ENCODE data around the gene STRA8.
"Not testable (repeated sequence)": the region's sequence is repeated elsewhere in the genome, so short reads cannot be mapped to it uniquely, and the experiment has no call there.

The STRA8 gene

GRCh38 chr7:135232087-135232486 is 1.6 kb upstream of the STRA8 start:
- Histone ChIP-seq H3K9me3 (no peaks in the 10 kb centered on the region), H3K4me3 (no peak overlapping the region), H3K4me1 (no peaks in the 10 kb centered on the region), H3K27me3 (no peaks in the 10 kb centered on the region), H3K36me3 (no peaks in the 10 kb centered on the region), H3K27ac (no peak overlapping the region)
- no peak for DNase-seq
- intact Hi-C loops (cut with DNase I; ENCODE audit: low total_unique reads), result no loop called here
- no peak for TF ChIP-seq CTCF (IDR thresholded peaks at IDR 0.05)

- Histone ChIP-seq H3K9me3 (no peaks in the 10 kb centered on the region), H3K27ac (no peak overlapping the region), H3K4me1 (no peaks in the 10 kb centered on the region), H3K4me3 (no peak overlapping the region), H3K27me3 (no peaks in the 10 kb centered on the region), H3K36me3 (no peaks in the 10 kb centered on the region)
- intact Hi-C loops (cut with DNase I; ENCODE audit: low total_unique reads), result no loop called here
- no peak for DNase-seq
- TF ChIP-seq CTCF (IDR thresholded peaks at IDR 0.05), result no peak
Observed at GRCh38 chr7:135232720-135233119, 918 bp upstream of the STRA8 start.

- H3K4me3 ChIP-seq; H3K27ac ChIP-seq; H3K27me3 ChIP-seq; H3K9me3 ChIP-seq; H3K4me1 ChIP-seq; H3K36me3 ChIP-seq; DNase-seq; intact Hi-C loops (cut with DNase I; ENCODE audit: low total_unique reads): not testable (repeated sequence)
Observed at GRCh38 chr7:135234095-135234494, 457 bp downstream of the STRA8 start.

GRCh38 chr7:135234727-135235126 is 1.1 kb downstream of the STRA8 start:
- intact Hi-C loops (cut with DNase I; ENCODE audit: low total_unique reads), result no loop called here

GRCh38 chr7:135235841-135236240 is 2.2 kb downstream of the STRA8 start:
- Histone ChIP-seq H3K4me3 (no peak overlapping the region), H3K36me3 (no peaks in the 10 kb centered on the region), H3K27me3 (no peaks in the 10 kb centered on the region), H3K27ac (no peak overlapping the region), H3K4me1 (no peaks in the 10 kb centered on the region), H3K9me3 (no peaks in the 10 kb centered on the region)
- TF ChIP-seq CTCF (IDR thresholded peaks at IDR 0.05), result no peak
- intact Hi-C loops (cut with DNase I; ENCODE audit: low total_unique reads), result no loop called here
- DNase-seq, result no peak

More at GRCh38 chr7:135234727-135235126, 1.1 kb downstream of the STRA8 start:
- no peak for DNase-seq
- no peak for TF ChIP-seq CTCF (IDR thresholded peaks at IDR 0.05)
- Histone ChIP-seq H3K9me3 (no peaks in the 10 kb centered on the region), H3K4me3 (no peak overlapping the region), H3K36me3 (no peaks in the 10 kb centered on the region), H3K27ac (no peak overlapping the region), H3K4me1 (no peaks in the 10 kb centered on the region), H3K27me3 (no peaks in the 10 kb centered on the region)

GRCh38 chr7:135236727-135237126 is 3.1 kb downstream of the STRA8 start:
- intact Hi-C loops (cut with DNase I; ENCODE audit: low total_unique reads), result no loop called here
- no peak for DNase-seq
- H3K9me3 ChIP-seq, result no peaks in the 10 kb centered on the region
- no peaks in the 10 kb centered on the region for H3K36me3 ChIP-seq
- H3K4me1 ChIP-seq, result no peaks in the 10 kb centered on the region
- peaks cover 0 to 2% of the 10 kb centered on the region in 2 donors for H3K27me3 ChIP-seq
- TF ChIP-seq CTCF (IDR thresholded peaks at IDR 0.05), result no peak
- H3K27ac ChIP-seq, result no peak overlapping the region
- no peak overlapping the region for H3K4me3 ChIP-seq

All from tibial artery (tissue), 4 donors.